Measurements from ENCODE around the gene ZNF792.

DNA sequence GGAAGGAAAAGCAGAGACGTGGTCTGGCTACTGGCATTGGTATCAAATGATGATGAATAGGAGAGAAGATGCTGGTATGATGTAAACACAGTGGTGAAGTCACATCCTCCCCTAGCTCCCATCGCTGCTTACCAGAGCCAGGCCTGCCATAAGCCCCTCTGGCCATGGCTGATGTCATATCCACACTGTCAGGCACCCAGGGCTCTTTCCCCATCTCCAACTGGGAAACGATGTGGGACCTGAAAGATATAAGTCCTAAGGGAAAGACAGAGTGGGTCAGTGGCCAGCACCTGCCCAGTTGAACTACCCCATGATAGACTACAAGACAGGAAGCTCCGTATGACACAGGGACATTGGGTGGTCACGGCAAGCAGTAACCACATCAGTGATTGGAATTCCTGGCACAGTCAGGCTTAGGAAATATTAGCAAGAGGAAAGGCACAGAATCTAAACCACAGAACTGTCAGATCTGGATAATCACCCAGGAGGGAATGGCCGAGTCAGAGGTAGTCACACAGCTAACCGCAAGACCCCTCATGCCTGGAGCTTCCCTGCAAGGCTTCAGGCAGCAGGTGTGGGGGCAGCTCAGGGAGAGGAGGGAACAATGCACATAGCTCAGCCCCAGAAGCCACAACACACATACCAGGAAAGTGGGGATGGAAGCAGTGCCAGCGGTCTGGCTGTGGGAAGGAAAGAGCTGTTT lies 3.8 kb downstream of the ZNF792 start:
- TF ChIP-seq, protein P1, sequence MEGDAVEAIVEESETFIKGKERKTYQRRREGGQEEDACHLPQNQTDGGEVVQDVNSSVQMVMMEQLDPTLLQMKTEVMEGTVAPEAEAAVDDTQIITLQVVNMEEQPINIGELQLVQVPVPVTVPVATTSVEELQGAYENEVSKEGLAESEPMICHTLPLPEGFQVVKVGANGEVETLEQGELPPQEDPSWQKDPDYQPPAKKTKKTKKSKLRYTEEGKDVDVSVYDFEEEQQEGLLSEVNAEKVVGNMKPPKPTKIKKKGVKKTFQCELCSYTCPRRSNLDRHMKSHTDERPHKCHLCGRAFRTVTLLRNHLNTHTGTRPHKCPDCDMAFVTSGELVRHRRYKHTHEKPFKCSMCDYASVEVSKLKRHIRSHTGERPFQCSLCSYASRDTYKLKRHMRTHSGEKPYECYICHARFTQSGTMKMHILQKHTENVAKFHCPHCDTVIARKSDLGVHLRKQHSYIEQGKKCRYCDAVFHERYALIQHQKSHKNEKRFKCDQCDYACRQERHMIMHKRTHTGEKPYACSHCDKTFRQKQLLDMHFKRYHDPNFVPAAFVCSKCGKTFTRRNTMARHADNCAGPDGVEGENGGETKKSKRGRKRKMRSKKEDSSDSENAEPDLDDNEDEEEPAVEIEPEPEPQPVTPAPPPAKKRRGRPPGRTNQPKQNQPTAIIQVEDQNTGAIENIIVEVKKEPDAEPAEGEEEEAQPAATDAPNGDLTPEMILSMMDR (IDR thresholded peaks at IDR 0.05): no peak
- TF ChIP-seq EZH2 (IDR thresholded peaks at IDR 0.05; ENCODE audit: borderline replicate concordance, insufficient read depth, low read depth, low read length, poor library complexity, severe bottlenecking): no peak

Measured in B cell (primary cell).